GM12864 (cell line): ENCODE results near the gene ZEB2.

Experiments
- DNase-seq: peaks from one replicate; pipeline ENCODE4 v3.0.0-alpha.2; 2011; ENCODE audit warnings: low read depth
- H3K4me3 ChIP-seq: 2 replicates; pipeline ENCODE4 v1.5.1; 2011; ENCODE audit warnings: mild to moderate bottlenecking, low read depth, low read length, control low read depth
- CTCF ChIP-seq: IDR thresholded peaks from 2 replicates; pipeline ENCODE4 v1.5.1; 2011; ENCODE audit warnings: low read depth, mild to moderate bottlenecking, moderate library complexity, low read length, control low read depth, inconsistent platforms; ENCODE audit errors: missing control alignments

ZEB2 gene

GRCh38 chr2:144361742-144362141 is 158.2 kb downstream of the ZEB2 start:
- no peak overlapping the region for H3K4me3 ChIP-seq
- no peak for DNase-seq
- TF ChIP-seq CTCF = no peak

- no peak overlapping the region for H3K4me3 ChIP-seq
- DNase-seq = no peak
- TF ChIP-seq CTCF = no peak
These were observed 160.2 kb downstream of the ZEB2 start for GRCh38 chr2:144359684-144360083.

GRCh38 chr2:144358979-144359541 is 160.9 kb downstream of the ZEB2 start:
- DNase-seq = peak; percentile 60
- H3K4me3 ChIP-seq = no peak overlapping the region; the same call in 1 of the 2 replicates
- no peak for TF ChIP-seq CTCF

GRCh38 chr2:144358374-144358964 is 161.4 kb downstream of the ZEB2 start:
- TF ChIP-seq CTCF = no peak
- no peak for DNase-seq
- H3K4me3 ChIP-seq = no peak overlapping the region

GRCh38 chr2:144357623-144358373 is 162.1 kb downstream of the ZEB2 start:
- no peak for TF ChIP-seq CTCF
- H3K4me3 ChIP-seq = no peak overlapping the region
- peak; percentile 74 for DNase-seq

- DNase-seq = no peak
- H3K4me3 ChIP-seq = no peak overlapping the region
- TF ChIP-seq CTCF = no peak
These were observed 163.5 kb downstream of the ZEB2 start for GRCh38 chr2:144356402-144356801.
